Measurements from ENCODE around the gene BLACAT1.
A peak's percentile ranks its signal among the peaks of the same experiment; 100 is the strongest.
"Not testable (repeated sequence)": the region's sequence is repeated elsewhere in the genome, so short reads cannot be mapped to it uniquely, and the experiment has no call there.

Gene BLACAT1

DNA sequence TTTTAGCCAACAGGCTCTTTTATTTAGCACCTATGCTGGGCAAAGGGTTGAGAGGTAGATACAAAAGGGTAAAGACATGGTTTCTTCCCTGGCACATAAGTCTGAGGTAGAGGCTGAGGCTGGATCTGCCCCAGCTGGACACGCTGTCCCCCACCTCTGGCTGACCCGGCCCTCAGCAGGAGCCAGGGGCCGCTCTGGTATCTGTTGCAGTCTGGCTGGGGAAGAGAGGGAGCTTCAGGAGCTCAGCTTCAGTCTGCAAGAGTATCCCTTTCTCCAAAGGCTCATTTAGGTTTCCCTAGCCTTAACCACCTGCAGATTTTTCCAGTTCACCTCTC, 14.2 kb downstream of the BLACAT1 start:
- DNase-seq (ENCODE audit: low read depth in 2 of 2): no peak

- no peak for DNase-seq (ENCODE audit: low read depth in 2 of 2)
These were observed 14.6 kb downstream of the BLACAT1 start for GRCh38 chr1:205441318-205441633.

- DNase-seq (ENCODE audit: low read depth in 2 of 2): peak; percentile 33 to 43
These were observed 15.1 kb downstream of the BLACAT1 start for GRCh38 chr1:205440476-205441317.

GRCh38 chr1:205440121-205440475, 15.7 kb downstream of the BLACAT1 start:
- no peak for DNase-seq (ENCODE audit: low read depth in 2 of 2)

DNA sequence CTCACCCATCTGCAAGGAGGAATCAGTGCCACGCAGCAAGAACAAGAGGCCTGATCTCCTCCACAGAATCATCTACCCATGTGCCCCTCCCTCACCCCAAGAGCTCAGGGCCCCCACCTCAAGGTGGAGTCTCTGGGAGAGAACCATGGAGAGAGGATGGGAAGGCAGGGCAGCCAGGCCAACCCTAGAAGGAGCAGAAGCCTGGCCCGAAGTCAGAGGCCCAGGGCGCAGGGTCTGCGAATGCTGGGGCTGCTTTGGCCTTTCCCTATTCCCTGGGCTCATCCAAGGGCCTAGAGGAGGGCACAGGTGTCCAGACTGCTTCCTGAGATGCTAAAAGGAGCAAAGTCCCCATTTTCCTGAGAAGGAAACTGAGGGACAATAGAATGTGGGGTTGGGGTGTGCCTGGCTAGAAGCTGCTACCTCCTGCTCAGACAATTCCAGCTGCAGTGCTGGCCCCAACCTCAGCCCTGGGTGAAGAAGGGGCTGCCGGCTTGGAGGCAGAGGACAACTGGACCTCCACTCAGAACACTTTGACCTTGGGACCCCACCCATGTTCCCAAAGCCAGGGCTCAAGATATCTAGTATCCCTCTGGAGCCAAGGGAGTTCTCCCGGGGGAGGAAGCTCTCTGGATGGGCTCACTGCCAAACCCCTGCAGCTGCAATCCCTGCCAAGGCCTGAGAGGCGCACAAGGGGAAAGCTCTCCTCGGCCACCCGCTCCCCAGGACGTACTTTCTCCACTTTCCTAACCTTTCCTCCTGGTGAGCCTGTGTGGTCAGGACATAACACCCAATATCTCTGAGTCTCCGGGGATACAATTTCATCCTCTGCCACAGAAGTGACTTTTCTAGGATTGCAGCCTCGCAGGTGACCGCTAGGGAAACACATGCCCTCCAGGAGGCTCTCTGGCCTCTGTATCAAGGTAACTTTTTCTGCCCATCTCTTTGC, 17.4 kb downstream of the BLACAT1 start:
- DNase-seq (ENCODE audit: low read depth in 2 of 2): no peak

- no peak for DNase-seq (ENCODE audit: low read depth in 2 of 2)
These were observed 18.3 kb downstream of the BLACAT1 start for GRCh38 chr1:205437570-205437969.

GRCh38 chr1:205436776-205437410, 19.0 kb downstream of the BLACAT1 start:
- no peak for DNase-seq (ENCODE audit: low read depth in 2 of 2)

- no peak for DNase-seq (ENCODE audit: low read depth in 2 of 2)
These were observed 20.0 kb downstream of the BLACAT1 start for GRCh38 chr1:205435578-205436573.

- no peak for DNase-seq (ENCODE audit: low read depth in 2 of 2)
These were observed 21.1 kb downstream of the BLACAT1 start for GRCh38 chr1:205434738-205435137.

DNA sequence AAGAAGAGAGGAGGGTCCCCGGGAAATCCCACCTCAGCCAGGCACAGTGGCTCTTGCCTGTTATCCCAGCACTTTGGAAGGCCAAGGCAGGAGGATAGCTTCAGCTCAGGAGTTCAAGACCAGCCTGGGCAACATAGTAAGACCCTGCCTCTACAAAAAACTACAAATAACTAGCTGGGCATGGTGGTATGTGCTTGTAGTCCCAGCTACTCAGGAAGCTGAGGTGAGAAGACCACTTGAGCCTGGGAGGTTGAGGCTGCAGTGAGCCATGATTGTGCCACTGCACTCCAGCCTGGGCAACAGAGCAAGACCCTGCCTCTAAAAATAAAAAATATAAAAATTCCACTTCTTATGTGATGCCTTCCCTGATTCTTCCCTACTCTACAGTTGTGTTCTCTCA, 23.2 kb downstream of the BLACAT1 start:
- not testable (repeated sequence) for DNase-seq (ENCODE audit: low read depth in 2 of 2)

GRCh38 chr1:205432116-205432515, 23.7 kb downstream of the BLACAT1 start:
- DNase-seq (ENCODE audit: low read depth in 2 of 2): no peak

DNA sequence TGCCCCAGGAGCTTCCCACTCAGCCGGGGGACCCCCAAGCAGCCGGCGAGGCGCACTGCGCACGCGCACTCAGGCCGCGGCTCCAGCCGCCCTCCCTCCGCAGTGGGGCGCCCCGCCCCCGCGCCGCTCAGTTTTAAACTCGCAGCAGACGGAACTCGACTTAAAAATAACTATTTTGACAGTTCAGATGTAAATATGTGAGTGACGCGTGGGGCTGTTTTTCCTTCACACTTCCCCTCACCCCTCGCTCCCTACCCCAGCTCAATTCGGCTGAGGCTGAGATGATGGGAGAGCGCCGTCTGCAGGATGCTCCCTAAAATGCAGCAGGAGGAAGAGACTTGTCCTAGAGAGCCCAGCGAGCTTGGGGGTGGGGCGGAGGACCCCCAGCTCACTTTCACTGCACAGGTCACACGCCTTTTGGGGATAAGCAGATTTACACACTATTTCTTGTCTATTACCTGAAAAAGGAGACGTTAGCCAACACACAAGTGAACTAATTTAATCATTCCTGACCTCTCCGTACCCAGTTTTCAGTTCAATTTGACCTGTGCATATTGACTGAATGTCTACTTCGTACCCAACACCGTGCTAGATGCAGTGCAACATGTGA, 25.0 kb downstream of the BLACAT1 start:
- DNase-seq (ENCODE audit: low read depth in 2 of 2): peak; percentile 9 to 37

GRCh38 chr1:205429762-205430695, 25.8 kb downstream of the BLACAT1 start:
- no peak for DNase-seq (ENCODE audit: low read depth in 2 of 2)

DNA sequence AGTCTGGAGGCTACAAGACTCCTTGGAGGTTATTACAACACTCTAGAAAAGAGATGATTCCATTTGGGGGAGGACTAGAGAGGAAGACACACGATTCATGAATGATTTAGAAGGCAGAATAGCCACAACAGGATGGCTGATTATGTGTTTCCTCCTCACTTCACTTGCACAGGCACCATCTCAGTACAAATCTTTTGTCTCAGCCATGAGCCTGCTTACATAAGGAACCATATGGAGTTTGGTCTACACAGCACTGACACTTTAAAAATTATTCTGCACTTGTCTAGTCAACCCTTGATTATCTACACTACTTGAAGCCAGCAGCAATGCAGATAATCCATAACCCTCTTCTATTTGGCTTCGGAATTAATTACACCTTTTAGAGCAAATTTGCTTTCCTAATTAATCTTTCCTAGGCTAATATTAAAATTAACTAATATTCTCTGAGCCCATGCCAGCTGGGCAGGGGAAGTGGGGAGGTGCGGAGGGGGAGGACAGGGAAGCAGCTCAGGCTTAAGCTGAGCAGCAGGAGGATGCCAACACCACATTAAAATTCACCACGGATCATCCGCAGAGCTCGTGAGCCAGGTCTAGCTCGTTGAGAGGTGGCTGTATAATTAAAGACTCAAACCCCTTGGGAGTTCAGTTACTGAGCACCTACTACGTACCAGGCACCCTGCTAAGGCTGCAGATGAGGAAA, 30.8 kb downstream of the BLACAT1 start:
- DNase-seq (ENCODE audit: low read depth in 2 of 2): no peak

GRCh38 chr1:205423814-205424399, 31.9 kb downstream of the BLACAT1 start:
- DNase-seq (ENCODE audit: low read depth in 2 of 2): no peak

GRCh38 chr1:205422993-205423642, 32.7 kb downstream of the BLACAT1 start:
- no peak for DNase-seq (ENCODE audit: low read depth in 2 of 2)

GRCh38 chr1:205421798-205422197, 34.0 kb downstream of the BLACAT1 start, which contains the start of gene LEMD1:
LEMD1 (minus strand) TSS chr1:205422056; CDS start chr1:205420536, 1,520 bp downstream.
- DNase-seq (ENCODE audit: low read depth in 2 of 2): no peak

DNA sequence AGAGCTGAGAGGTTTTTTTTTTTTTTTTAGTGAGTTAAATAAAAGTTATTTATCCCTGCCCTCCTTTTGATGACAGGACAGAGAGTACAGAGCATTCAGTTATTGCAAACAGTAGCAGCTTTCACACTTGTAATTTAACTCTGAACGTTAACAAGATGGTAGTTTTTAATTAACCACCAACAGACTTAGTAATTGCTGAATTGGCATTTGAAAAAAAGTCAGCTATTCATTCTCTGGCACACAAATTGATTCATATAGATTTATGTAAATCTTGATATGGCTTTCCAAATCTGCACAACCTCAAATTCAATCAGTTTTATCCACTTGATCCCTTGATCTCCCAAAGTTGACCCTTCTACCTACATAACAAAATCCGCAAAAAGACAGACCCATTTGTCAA, 34.9 kb downstream of the BLACAT1 start:
- no peak for DNase-seq (ENCODE audit: low read depth in 2 of 2)

Measured in stimulated activated CD8-positive, alpha-beta memory T cell treated with anti-CD3 and anti-CD28 coated beads, Interleukin-2, amount 100 ng/mL, for 1 hour (primary cell).